Bronchial epithelial cell (primary cell): ENCODE data around the gene CWF19L2. TPM values are rescaled to one million over a fixed set of nuclear protein-coding genes. Genes with fewer than 3 reads are reported as not detected.
"Not testable (repeated sequence)": the region's sequence is repeated elsewhere in the genome, so short reads cannot be mapped to it uniquely, and the experiment has no call there.

Experiments
- DNase-seq: peaks from one replicate; pipeline ENCODE4 v3.0.0-alpha.2; 2010; ENCODE audit warnings: low read depth
- FAIRE-seq: peaks from 2 replicates; lab custom pipeline; 2011; peaks lifted over from hg19 to GRCh38; lab: Jason Lieb, UNC
- H3K27me3 ChIP-seq: 2 replicates; pipeline ENCODE4 v1.5.1; 2011; ENCODE audit warnings: low read length; ENCODE audit not compliant: control insufficient read depth, insufficient read depth
- H3K36me3 ChIP-seq: 2 replicates; pipeline ENCODE4 v1.5.1; 2011; ENCODE audit warnings: low read length; ENCODE audit not compliant: control insufficient read depth, insufficient read depth
- H3K4me3 ChIP-seq: 2 replicates; pipeline ENCODE4 v1.5.1; 2011; ENCODE audit warnings: mild to moderate bottlenecking, low read depth, low read length, control low read depth
- total RNA-seq: library from RNA; depleted of rRNA; stranded (reverse); fragments of >200 nt; gene quantifications from 2 replicates; pipeline ENCODE4 v1.2.1, GENCODE V29; 2014
- TF ChIP-seq, protein P1 (sequence below): IDR thresholded peaks from 2 replicates; pipeline ENCODE4 v1.5.1; 2011; ENCODE audit warnings: mild to moderate bottlenecking, moderate library complexity, low read length, control low read depth, inconsistent platforms; ENCODE audit not compliant: insufficient read depth, severe bottlenecking

CWF19L2 gene
- total RNA-seq, 1 donor from 2014 or later: 13.2 TPM

GRCh38 chr11:107430525-107430924 lies 27.1 kb downstream of the CWF19L2 start:
- Histone ChIP-seq H3K36me3 (no peaks in the 10 kb centered on the region), H3K4me3 (no peak overlapping the region), H3K27me3 (no peaks in the 10 kb centered on the region)
- TF ChIP-seq, protein P1, sequence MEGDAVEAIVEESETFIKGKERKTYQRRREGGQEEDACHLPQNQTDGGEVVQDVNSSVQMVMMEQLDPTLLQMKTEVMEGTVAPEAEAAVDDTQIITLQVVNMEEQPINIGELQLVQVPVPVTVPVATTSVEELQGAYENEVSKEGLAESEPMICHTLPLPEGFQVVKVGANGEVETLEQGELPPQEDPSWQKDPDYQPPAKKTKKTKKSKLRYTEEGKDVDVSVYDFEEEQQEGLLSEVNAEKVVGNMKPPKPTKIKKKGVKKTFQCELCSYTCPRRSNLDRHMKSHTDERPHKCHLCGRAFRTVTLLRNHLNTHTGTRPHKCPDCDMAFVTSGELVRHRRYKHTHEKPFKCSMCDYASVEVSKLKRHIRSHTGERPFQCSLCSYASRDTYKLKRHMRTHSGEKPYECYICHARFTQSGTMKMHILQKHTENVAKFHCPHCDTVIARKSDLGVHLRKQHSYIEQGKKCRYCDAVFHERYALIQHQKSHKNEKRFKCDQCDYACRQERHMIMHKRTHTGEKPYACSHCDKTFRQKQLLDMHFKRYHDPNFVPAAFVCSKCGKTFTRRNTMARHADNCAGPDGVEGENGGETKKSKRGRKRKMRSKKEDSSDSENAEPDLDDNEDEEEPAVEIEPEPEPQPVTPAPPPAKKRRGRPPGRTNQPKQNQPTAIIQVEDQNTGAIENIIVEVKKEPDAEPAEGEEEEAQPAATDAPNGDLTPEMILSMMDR: no peak
- DNase-seq (no peak), FAIRE-seq (no peak)

DNA sequence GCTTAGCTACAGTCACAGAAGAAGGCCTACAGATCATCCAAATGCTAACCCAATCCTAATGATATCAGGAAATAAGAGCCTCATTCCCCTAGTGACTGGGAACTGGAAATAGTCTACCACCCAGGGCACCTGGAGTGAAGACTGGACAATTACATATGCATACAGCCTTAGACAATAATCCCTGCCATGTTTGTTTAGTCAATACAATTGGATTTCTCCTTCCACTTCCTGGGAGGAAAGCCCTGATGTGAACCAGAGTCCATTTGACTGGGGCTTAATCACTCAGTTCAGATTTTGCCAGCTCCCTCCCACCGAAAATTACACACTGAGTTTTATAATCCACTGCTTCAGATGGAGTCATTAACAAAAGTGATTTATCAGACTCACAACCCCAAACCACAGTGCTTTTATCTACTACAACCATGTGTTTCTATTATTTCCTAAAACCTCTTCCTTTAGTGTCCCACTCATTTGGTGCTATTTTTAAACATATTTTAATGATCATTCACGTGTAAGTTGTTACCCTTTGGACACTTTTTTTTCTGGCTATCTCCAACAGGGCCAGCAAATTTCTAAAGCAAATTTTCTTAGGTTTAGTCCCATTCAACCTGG lies 29.9 kb downstream of the CWF19L2 start:
- TF ChIP-seq, protein P1: no peak
- DNase-seq (no peak), FAIRE-seq (no peak)
- Histone ChIP-seq H3K36me3 (no peaks in the 10 kb centered on the region), H3K4me3 (no peak overlapping the region), H3K27me3 (no peaks in the 10 kb centered on the region)

GRCh38 chr11:107413352-107413751 lies 44.3 kb downstream of the CWF19L2 start:
- FAIRE-seq (no peak), DNase-seq (no peak)
- TF ChIP-seq, protein P1: no peak
- Histone ChIP-seq H3K27me3 (no peaks in the 10 kb centered on the region), H3K4me3 (no peak overlapping the region), H3K36me3 (no peaks in the 10 kb centered on the region)

GRCh38 chr11:107408762-107409211 lies 48.8 kb downstream of the CWF19L2 start:
- Histone ChIP-seq H3K36me3 (no peaks in the 10 kb centered on the region), H3K4me3 (no peak overlapping the region), H3K27me3 (no peaks in the 10 kb centered on the region)
- TF ChIP-seq, protein P1: no peak
- FAIRE-seq: no peak
- DNase-seq: no peak

- FAIRE-seq: no peak
These were observed 52.4 kb downstream of the CWF19L2 start for GRCh38 chr11:107405260-107405659.

DNA sequence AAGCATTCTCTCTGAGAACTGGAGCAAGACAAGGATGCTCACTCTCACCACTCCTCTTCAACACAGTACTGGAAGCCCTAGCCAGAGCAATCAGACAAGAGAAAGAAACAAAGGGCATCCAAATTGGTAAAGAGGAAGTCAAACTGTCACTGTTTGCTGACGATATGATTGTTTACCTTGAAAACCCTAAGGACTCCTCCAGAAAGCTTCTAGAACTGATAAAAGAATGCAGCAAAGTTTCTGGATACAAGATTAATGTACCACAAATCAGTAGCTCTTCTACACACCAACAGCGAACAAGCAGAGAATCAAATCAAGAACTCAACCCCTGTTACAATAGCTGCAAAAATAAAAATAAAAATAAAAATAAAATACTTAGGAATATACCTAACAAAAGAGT lies 56.5 kb downstream of the CWF19L2 start:
- not testable (repeated sequence) for H3K4me3 ChIP-seq, H3K36me3 ChIP-seq, H3K27me3 ChIP-seq, DNase-seq, FAIRE-seq

More at GRCh38 chr11:107405260-107405659, 52.4 kb downstream of the CWF19L2 start:
- Histone ChIP-seq H3K36me3 (no peaks in the 10 kb centered on the region), H3K27me3 (no peaks in the 10 kb centered on the region), H3K4me3 (no peak overlapping the region)
- TF ChIP-seq, protein P1: no peak
- DNase-seq: no peak
